Measurements from ENCODE around the gene RNASEH2B.

- TF ChIP-seq EZH2 (IDR thresholded peaks at IDR 0.05; ENCODE audit: low read depth, low read length, severe bottlenecking) (no peak), CTCF (IDR thresholded peaks at IDR 0.05; ENCODE audit: control extremely low read depth in 1 of 3, insufficient read depth in 1 of 3, low read depth in 1 of 3, low read length in 3 of 3) (no peak), ZNF274 (IDR thresholded peaks at IDR 0.05; ENCODE audit: borderline replicate concordance, extremely low read depth, low read length) (no peak), ATF2 (IDR thresholded peaks at IDR 0.05; ENCODE audit: low read length) (no peak), TAF1 (IDR thresholded peaks at IDR 0.05; ENCODE audit: low read depth, low read length) (no peak), CHD2 (IDR thresholded peaks at IDR 0.05; ENCODE audit: low read length) (no peak), POLR2A (IDR thresholded peaks at IDR 0.05; ENCODE audit: control extremely low read depth in 1 of 2, low read depth in 2 of 2, low read length in 2 of 2) (no peak), GABPA (IDR thresholded peaks at IDR 0.05; ENCODE audit: borderline replicate concordance, insufficient read depth, low read length) (no peak), POLR2AphosphoS5 (IDR thresholded peaks at IDR 0.05; ENCODE audit: low read depth, low read length) (no peak), CREB1 (IDR thresholded peaks at IDR 0.05) (no peak)
These were observed 85.1 kb downstream of the RNASEH2B start for GRCh38 chr13:50994651-50995050.

Measured in H1 (cell line).